ENCODE results near the gene RBM42. TPM values are rescaled to one million over a fixed set of nuclear protein-coding genes. Genes with fewer than 3 reads are reported as not detected.

The RBM42 gene
- total RNA-seq, 4 donors from 2014 or later, result 57.3 to 64.4 (median 63.1) TPM

- Histone ChIP-seq H3K4me1 (peaks cover 2 to 12% (median 7%) of the 10 kb centered on the region in 4 donors), H3K27me3 (no peaks in the 10 kb centered on the region), H3K4me3 (no peak overlapping the region), H3K27ac (no peak overlapping the region), H3K9me3 (no peaks in the 10 kb centered on the region), H3K36me3 (no peaks in the 10 kb centered on the region)
- no peak for TF ChIP-seq CTCF (IDR thresholded peaks at IDR 0.05)
- DNase-seq, result no peak
These were observed 15.3 kb upstream of the RBM42 start for GRCh38 chr19:35613574-35613973.

- no peaks in the 10 kb centered on the region for H3K9me3 ChIP-seq
- no peak for DNase-seq
- no peaks in the 10 kb centered on the region for H3K36me3 ChIP-seq
- H3K4me1 ChIP-seq, result peaks cover 2 to 12% (median 7%) of the 10 kb centered on the region in 4 donors
- H3K4me3 ChIP-seq, result no peak overlapping the region
- no peak for TF ChIP-seq POLR2A (IDR thresholded peaks at IDR 0.05)
- no peak for TF ChIP-seq CTCF (IDR thresholded peaks at IDR 0.05)
- H3K27ac ChIP-seq, result no peak overlapping the region
- no peaks in the 10 kb centered on the region for H3K27me3 ChIP-seq
These were observed 13.8 kb upstream of the RBM42 start for GRCh38 chr19:35615036-35615435.

GRCh38 chr19:35618857-35619256 lies 10.0 kb upstream of the RBM42 start:
- Histone ChIP-seq H3K4me1 (no peaks in the 10 kb centered on the region), H3K9me3 (no peaks in the 10 kb centered on the region), H3K27ac (no peak overlapping the region), H3K4me3 (no peak overlapping the region), H3K27me3 (no peaks in the 10 kb centered on the region), H3K36me3 (no peaks in the 10 kb centered on the region)
- TF ChIP-seq POLR2A (IDR thresholded peaks at IDR 0.05), result no peak
- TF ChIP-seq CTCF (IDR thresholded peaks at IDR 0.05), result no peak
- no peak for DNase-seq

- H3K27ac ChIP-seq, result no peak overlapping the region
- no peak for DNase-seq
- no peaks in the 10 kb centered on the region for H3K36me3 ChIP-seq
- no peak overlapping the region for H3K4me3 ChIP-seq
- no peaks in the 10 kb centered on the region for H3K9me3 ChIP-seq
- TF ChIP-seq CTCF (IDR thresholded peaks at IDR 0.05) (no peak), POLR2A (IDR thresholded peaks at IDR 0.05) (no peak)
- H3K4me1 ChIP-seq, result no peaks in the 10 kb centered on the region
- no peaks in the 10 kb centered on the region for H3K27me3 ChIP-seq
These were observed 9.4 kb upstream of the RBM42 start for GRCh38 chr19:35619290-35619923.

GRCh38 chr19:35620001-35620400 lies 8.8 kb upstream of the RBM42 start:
- no peak for TF ChIP-seq POLR2A (IDR thresholded peaks at IDR 0.05)
- no peak for TF ChIP-seq CTCF (IDR thresholded peaks at IDR 0.05)
- DNase-seq, result no peak
- no peaks in the 10 kb centered on the region for H3K36me3 ChIP-seq
- no peaks in the 10 kb centered on the region for H3K9me3 ChIP-seq
- no peak overlapping the region for H3K27ac ChIP-seq
- no peak overlapping the region for H3K4me3 ChIP-seq
- H3K4me1 ChIP-seq, result no peaks in the 10 kb centered on the region
- H3K27me3 ChIP-seq, result no peaks in the 10 kb centered on the region

GRCh38 chr19:35621708-35622107 lies 7.1 kb upstream of the RBM42 start:
- no peak overlapping the region for H3K4me3 ChIP-seq
- no peaks in the 10 kb centered on the region for H3K9me3 ChIP-seq
- no peaks in the 10 kb centered on the region for H3K36me3 ChIP-seq
- H3K27me3 ChIP-seq, result no peaks in the 10 kb centered on the region
- no peaks in the 10 kb centered on the region for H3K4me1 ChIP-seq
- H3K27ac ChIP-seq, result no peak overlapping the region
- no peak for DNase-seq
- TF ChIP-seq CTCF (IDR thresholded peaks at IDR 0.05), result no peak
- no peak for TF ChIP-seq POLR2A (IDR thresholded peaks at IDR 0.05)

Data from Peyer's patch (tissue), 4 donors.